Activated T-cell treated with anti-CD3 and anti-CD28 coated beads for 1 hour (primary cell): ENCODE data around the gene MAP7D2.

ENCODE experiments used
- DNase-seq: peaks from one replicate; pipeline ENCODE4 v3.0.0-alpha.2; 2020; ENCODE audit warnings: low read depth

MAP7D2 gene

DNA sequence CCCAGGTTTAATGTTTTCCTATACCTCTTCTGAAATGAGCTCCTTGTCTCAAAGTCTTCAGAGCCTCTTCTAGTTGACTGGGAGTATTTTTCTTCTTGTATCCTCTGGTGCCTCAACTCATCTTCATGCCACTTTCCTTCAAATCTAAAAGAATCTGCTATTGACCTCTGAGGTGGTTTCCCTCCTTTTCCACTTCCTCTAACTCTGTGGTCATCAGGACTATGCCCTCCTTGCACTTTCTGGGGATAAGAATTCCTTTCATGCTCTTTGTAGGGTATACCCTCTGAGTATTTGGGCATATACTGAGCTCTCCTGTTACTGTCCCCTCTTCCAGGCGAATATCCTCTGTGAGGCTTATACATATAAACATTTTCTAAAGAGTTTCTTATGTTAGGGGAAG, 150.7 kb downstream of the MAP7D2 start:
- DNase-seq = no peak

DNA sequence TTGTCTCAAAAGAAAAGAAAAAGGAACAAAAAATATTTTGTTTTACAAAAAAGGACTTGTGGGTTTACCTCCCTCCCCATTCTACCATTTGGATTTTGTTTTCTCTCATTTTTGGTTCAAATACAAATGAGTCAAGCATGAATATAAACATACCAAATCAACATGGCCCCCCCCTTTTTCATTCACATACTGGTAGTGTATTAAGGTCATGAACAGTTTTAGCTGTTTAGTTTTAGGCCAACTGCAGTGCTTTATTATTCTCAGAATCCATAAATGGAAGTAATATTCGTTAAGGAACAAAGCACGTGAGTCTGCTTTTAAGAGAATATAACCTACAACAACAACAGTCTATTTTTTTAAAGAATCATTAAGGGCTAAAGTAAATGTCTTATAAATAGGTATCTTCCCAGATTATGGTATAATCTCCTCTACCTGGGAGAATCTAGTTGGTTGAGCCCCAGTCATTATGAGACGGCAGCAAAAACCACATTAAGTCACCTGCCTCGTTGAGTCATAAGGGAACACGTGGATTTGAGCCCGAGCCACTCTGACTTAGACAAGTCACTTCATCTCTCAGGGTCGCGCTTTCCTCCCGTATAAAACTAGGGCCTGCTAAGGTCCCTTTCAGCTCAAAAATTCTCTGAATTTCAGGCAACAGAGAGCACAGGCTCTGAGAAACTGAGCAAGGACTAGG, 152.5 kb downstream of the MAP7D2 start:
- no peak for DNase-seq

DNA sequence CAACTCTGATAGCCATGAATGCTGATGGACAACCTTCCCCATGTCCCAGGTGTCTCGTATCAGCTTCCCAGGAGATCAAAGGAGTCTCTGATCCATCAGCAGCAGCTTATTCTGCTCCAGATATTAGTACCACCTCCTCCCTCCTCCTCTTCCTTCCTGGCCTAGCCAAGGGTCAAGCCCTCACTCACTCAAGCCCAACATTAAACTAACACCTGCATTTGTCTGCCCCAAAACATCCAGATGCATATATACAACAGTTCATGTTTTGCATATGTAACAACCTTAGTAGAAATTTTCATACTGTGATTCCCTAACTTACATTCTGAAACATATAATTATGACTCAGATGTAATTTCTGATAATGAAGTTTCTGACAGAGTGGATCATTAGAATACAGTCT, 155.8 kb downstream of the MAP7D2 start:
- no peak for DNase-seq

DNA sequence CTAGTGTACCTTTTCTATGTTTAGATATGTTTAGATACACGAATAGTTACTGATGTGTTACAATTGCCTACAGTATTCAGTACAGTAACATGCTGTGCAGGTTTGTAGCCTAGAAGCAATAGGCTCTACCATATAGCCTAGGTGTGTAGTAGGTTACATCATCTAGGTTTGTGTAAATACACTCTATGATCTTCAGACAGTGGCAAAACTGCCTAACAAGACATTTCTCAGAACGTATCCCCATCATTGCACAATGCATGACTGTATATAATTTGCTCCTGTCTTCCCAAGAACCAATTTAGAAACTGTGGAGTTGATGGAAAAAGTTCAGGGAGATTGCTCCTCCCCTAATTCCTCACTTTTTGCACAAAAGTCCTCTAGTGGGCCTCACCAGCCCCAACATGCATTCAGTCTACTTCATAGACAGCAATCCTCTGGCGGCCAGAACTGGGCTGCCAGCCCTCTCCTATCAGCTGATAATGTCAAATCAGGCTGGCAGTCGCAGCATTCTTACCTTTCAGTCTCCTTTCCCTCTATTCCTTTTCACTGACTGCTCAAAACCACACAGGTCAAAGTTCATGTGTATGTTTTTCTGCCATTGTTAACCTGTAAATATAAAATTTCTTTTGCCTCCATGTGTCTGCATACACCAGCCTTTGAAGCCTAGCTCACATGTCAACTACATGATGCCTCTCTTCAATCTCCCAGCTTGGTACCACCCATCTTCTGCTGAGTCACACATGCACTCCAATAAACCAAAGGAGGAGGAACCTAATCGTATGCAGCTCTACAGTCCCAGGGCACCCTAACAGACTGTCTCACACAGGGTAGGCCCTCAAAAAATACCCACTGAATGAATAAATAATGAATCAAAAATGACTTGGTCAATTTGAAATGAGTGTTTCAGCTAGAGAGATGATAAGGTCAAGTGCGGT, 157.9 kb downstream of the MAP7D2 start:
- DNase-seq = no peak

DNA sequence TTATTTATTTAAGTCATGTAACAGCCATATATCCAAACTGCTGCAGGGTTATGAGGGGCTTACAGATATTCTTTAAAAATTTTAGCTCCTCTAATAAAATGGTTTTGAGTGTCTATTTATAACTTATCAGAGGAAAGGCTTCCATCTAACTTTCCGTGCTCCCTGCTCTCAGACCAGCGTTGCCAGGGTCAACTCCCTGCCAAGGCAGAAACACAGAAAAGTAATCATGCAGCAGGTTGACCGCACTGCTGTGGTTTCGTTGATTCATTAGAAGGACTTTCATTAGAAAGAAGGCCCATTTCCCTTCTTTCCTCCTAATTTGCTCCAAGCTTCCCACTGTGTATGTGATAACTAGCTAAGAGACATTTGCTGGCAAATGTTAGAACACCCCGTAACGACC, 159.8 kb downstream of the MAP7D2 start:
- DNase-seq = no peak
